GM19025 (cell line): ENCODE data around the gene NTRK2.

Experiments used
- ATAC-seq: cut with Tn5 transposase; IDR thresholded peaks from one replicate; pipeline ENCODE4 v1.9.1; 2021; ENCODE audit warnings: mild to moderate bottlenecking, low read depth, moderate library complexity; ENCODE audit not compliant: unreplicated experiment

NTRK2 gene

DNA sequence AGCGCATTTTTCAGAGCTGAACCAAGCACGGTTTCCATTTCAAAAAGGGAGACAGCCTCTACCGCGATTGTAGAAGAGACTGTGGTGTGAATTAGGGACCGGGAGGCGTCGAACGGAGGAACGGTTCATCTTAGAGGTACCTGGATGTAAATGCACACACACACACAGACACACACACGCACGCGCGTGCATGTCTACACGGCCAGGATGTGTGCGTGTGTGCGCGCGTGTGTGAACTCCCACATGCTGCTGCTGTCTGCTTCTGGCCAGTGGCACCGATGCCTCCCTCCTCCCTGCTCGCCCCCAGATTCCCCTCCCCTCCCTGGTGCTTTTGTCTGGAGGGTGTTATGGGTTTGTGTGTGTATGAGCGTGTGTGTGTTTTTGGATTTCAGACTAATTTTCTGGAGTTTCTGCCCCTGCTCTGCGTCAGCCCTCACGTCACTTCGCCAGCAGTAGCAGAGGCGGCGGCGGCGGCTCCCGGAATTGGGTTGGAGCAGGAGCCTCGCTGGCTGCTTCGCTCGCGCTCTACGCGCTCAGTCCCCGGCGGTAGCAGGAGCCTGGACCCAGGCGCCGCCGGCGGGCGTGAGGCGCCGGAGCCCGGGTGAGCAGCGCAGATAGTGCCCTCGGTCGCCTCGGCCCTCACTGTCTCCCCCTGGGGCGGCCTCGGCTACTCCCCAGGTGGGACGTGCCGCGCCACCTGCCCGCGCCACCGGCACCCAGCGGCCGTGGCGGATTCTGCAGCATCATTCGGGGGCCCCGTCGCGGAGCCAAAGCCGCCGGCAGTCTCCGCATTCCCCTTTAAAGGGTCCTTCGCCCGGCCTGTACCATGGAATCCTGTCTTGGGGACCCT, at the start of gene NTRK2:
NTRK2 (plus strand) TSS at position 442 of the 850 bp plus-strand sequence. CDS start 1,020 bp downstream, outside the sequence.
- ATAC-seq, result no peak

DNA sequence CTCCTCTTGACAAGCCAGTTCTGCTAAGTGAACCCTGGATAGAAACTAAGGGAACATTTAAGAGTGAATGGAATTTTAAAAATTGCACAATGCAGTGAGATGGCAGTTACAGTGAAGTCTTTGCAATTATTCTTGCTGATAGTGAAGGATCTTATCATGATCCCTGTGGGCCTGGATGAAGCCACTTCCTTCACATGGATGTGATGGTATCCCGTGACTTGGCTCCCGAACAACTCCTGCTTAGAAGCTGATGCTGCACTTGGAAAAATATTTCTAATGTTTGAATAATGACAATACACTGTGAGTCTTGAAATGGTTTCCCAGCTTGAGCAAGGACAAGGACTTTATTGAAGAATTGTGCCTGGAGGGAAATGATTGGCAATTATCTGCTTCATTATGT, 49.2 kb upstream of the NTRK2 start:
- ATAC-seq, result no peak

DNA sequence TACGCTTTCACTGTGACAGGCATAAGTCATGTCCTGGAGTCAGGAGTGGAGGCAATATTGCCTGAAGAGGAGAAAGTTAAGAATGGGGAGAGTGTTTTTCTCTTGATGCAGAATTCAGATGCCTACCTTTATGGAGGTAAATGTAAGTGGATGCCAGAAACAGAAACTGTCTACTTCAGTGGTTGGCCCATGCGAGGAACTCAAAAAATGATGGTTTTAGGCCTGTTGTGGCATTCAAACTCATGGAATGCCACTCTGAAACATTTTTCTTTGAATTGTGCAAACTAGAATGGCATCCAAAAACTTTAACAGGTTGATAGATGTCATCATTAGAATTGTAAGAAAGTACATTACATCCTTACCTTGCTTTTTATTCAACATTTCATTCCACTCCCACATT, 47.7 kb upstream of the NTRK2 start:
- ATAC-seq, result no peak

DNA sequence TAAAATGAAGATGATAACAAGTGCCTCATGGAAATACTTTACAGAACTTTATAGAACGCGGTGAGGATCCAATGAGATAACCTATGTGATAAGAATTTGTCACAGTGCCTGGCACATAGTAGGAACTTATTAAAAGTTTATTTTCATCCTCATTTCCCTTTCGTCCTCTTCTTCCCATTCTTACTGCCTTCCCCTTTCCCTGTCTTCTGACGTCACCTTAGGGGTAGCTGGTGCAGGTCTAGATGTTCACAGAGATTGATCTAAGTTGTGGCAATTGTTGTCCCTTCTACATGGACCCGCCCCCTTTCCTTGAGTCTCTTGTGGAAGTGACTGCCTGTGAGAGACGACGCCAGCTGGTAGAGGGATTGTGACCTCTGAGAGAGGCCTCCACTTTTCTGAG, 46.5 kb upstream of the NTRK2 start:
- no peak for ATAC-seq

DNA sequence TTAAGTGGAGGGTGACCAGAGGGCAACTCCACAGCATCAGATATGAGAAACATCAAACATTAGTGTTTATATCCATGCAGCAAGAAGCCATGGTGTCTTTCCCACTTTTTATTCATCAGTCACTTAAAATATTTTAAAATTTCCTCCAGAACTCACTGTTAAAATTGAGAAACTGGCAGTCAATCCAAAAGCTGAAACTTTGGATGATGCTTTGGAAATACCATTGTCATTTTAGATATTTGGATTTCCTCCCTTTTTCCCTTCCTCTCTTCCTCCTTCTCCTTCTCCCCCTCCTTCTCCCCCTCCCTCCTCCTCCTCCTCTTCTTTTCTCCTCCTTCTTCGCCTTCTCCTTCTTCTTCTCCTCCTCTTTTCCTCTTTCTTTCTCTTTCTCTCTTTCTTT, 33.1 kb upstream of the NTRK2 start:
- no peak for ATAC-seq

DNA sequence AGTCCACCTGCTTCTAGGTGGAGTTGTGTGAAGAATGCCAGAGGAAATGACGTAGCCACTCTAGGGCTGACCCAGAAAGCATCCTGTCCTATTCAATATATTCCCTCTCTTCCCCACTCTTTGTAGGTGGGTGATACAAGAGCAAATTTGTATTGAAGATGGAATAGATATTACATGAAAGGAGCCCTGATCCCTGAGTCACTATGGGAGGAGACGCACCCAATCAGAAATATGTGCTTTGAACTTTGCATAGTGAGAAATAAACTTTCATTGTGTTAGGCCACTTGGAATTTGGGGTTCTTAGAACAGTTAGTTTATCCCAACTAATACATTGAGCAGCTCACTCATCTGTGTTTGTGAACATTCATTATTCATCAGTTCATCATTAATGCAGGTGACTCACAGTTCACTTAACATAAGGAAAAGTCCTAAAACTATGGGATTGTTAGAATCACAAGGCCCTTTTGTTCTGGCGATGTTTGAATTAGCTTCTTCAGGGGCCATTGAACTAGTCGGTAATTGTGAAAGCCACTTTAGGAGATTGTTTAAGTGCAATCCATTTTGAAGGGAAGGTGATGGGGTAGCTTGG, 26.9 kb upstream of the NTRK2 start:
- ATAC-seq, result no peak

DNA sequence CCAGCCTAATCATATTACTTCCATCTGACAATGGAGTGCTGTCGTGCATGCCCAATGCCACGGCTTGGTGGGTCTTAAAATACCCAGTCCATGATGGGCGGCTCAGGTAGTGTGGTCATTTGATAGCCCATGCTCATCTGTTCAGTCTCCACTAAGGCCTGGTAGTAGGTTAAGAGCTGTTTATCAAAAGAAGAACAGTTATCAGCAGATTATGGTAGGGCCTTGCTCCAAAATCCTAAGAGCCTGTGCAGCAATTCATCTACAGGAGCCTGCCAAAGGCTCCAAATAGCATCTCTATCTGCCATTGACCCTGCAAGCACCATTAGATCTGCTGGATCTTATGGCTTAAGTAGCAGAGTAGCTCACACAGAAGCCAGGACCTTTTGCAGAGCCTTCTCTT, 21.8 kb upstream of the NTRK2 start:
- no peak for ATAC-seq

DNA sequence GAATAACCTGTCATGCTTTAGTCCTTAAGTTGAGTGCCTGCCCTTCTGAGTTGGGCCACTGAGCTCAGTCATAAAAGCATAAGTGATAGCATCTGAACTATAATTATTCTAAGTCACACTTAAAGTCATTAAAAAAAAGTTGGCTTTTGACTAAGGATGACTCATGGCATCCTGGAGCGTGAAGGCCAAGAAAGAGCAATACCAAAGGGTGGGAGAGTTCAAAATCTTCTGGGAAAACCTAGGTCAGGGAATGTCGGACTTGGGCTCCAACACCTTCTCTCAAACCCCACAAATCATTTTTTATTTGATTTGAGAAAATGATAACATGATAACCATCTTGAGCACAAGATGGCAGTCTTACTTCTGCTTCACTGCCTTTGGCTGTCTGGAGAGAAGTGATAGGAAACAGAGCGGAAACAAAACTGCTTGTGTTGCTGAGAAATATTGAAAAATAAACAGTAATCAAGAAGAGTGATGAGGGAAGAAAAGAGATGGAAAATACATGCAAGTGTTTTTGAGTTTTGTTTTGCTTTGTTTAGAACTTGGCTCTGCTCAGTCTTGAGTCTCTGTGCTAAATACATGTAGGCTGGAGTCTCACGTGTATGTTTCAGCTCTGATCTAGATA, 16.9 kb upstream of the NTRK2 start:
- ATAC-seq, result no peak

- no peak for ATAC-seq
These were observed 14.1 kb upstream of the NTRK2 start for GRCh38 chr9:84655447-84655846.

DNA sequence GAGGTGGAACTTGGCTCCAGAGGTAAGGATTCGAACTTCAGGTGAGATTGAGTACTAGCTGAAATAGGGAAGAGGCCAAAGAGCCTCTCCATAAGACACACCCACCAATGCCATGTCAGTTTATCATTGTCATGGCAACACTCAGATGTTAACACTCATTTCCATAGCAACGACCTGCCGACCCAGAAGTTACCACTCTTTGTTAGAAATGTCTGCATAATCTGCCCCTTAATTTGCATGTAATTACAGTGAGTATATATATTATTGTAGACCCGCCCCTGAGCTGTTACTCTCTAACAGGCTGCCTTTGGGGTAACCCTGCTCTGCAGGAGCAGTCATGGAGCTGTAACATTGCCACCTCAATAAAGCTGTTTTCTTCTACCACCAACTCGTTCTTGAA, 10.2 kb upstream of the NTRK2 start:
- no peak for ATAC-seq

DNA sequence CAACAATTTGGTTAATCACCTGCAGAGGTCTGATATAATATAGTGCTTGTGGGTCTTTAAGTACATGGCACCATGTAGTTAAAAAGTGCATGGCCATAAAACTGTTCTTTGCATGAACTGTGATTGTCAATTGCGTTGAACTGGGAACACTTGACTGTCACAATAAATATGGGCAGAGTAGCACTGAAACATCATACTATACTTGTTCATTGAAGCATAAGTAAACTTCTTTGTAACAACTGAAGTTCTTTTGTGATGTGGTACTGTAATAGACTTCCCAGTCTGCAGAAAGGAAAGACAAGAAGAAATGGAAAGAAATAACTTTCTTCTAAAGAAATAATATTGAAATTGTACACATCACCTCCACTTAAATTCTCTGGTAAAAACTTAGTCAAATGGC, 9.8 kb upstream of the NTRK2 start:
- no peak for ATAC-seq

DNA sequence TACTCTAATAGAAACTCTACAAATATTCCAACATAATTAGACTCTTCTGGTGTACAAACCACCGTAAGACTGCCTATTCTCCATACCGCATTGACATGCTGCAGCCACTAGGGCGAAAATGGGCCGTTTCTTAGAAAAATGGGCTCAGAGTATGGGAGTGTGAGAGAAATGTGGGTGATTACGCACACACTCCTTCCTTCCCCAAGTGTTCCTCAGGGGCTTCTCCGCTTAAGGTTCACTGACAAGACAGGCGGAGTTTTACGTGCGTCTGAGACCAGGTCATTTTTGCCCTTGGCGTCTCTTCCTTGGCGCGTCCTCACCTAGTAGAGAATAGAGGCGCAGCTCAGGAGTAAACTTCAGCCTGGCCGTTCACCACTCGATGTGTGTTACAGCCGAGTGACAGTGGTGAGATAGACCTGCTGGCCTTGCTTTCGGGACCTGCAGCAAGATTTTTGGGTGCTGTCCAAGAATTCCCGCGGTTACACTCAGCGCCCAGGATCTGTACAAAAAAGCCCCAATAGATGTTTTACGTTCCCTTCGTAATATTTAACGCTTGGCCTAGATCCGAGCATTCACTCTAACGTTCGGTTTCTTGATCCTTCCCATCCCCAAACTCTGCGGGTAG, 1.8 kb upstream of the NTRK2 start:
- peak; percentile 24 for ATAC-seq

GRCh38 chr9:84668196-84669012, 1.1 kb upstream of the NTRK2 start:
- peak; percentile 72 for ATAC-seq

- ATAC-seq, result no peak
These were observed 579 bp upstream of the NTRK2 start for GRCh38 chr9:84669013-84669287.

DNA sequence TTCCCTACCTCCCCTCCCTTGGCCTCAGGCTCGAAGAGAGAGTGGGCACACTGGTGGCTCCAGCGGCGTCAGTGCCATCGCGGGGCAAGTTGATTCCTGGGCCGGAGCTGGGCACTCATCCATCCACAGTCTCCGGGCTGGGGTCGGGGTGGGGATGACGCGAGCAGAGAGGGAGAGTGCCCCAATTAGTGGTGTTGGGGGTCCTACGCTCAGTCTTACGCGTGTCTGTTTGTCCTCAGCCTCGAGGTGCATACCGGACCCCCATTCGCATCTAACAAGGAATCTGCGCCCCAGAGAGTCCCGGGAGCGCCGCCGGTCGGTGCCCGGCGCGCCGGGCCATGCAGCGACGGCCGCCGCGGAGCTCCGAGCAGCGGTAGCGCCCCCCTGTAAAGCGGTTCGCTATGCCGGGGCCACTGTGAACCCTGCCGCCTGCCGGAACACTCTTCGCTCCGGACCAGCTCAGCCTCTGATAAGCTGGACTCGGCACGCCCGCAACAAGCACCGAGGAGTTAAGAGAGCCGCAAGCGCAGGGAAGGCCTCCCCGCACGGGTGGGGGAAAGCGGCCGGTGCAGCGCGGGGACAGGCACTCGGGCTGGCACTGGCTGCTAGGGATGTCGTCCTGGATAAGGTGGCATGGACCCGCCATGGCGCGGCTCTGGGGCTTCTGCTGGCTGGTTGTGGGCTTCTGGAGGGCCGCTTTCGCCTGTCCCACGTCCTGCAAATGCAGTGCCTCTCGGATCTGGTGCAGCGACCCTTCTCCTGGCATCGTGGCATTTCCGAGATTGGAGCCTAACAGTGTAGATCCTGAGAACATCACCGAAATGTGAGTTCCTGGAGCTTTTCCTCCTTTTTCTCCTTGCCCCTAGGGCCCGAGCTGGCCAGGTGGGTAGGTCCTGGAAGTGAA, 861 bp downstream of the NTRK2 start:
- ATAC-seq, result no peak

DNA sequence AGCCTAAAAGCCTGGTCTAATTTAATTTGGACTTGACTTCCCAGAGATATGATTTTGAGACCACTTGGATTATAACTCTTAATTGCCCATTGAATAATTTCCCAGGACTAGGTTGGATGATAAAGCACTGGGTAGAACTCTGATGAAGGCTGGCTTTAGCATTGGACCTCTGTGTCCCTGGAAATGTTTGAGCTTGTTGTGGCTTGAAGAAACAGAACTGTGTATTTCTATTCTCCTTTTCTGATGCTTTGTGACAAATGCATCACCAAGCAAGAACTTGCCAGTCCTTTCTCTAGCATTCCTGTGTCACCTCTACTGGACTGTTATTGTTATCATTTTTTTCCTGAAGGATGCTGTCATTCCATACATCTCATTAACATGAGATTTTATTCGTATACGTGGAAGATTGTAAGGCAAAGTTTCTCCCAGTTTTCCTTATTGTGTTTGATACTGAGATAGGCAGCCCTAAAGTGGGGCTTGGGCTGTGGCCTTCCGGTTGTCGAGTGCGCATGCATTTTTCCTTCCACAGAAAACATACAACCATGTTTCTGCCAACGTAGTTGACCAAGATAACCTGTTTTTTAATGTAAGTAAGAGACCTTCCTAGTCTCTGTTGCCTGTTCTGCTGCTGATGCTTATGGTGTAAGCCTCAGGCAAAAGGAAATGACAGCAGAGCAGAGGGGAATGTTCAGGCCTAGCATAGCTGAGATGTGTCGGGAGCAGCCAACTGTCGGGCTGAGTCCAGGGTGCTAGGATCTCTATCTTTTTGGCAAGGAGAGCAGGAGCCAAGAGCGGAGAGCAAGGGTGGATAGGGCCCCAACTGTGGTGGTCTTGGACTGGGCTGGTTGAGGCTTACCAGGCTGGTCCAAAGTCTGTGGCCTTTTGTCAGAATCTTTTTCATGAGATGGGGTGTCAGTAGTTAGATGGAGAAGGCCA, 2.3 kb downstream of the NTRK2 start:
- ATAC-seq, result no peak

DNA sequence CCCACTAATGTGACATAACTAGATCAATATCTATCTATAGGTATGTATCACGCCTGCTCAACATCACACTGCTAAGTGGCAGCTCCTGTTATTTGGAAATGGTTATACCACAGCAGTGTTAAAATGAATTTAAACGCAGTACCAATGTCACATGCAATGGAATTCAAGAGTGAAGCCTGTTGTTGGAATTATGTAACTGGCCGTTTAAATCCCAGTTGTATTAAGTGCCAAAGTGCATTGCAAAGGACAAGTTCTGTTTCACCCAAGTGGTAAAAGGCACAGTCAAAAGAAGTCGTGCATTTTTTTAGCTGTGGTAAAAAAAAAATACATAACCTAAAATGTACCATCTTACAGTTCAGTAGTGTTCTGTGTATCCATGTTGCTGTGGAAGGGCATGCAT, 4.3 kb downstream of the NTRK2 start:
- no peak for ATAC-seq

DNA sequence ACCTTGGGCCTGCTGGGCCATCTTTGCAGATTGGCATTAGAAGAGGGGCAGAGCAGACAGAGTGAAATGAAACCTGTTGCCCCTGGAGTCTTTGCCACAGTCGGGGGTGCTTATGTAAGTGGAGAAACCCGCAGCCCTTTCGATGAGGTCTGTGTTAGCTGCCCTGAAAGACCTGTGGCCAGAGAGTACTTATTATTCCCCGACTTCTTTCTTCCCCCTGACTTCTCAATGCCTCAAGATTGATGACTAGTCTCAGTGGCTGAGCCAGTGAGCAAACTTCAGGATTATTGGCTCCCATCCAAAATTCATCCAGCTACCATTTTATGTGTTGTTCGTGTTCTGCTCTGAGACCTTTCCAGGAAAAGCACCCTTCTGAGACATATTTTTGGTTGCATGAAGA, 7.6 kb downstream of the NTRK2 start:
- no peak for ATAC-seq

GRCh38 chr9:84679571-84679970, 10.0 kb downstream of the NTRK2 start:
- no peak for ATAC-seq
